Measurements from ENCODE around the gene RABGAP1L. TPM values are rescaled to one million over a fixed set of nuclear protein-coding genes. Genes with fewer than 3 reads are reported as not detected.

The RABGAP1L gene
- polyA plus RNA-seq, 3 donors, result 35.2 to 75.3 (median 63.3) TPM

- Histone ChIP-seq H3K79me2 (ENCODE audit: insufficient read depth, low read length) (no peaks in the 10 kb centered on the region), H3K27me3 (ENCODE audit: control insufficient read depth in 2 of 2, insufficient read depth in 2 of 2, low read length in 2 of 2) (no peaks in the 10 kb centered on the region), H3K9ac (ENCODE audit: insufficient read depth, low read length, poor library complexity, severe bottlenecking) (no peak overlapping the region), H3K9me3 (replicated peaks in 1 of 2; ENCODE audit: control insufficient read depth in 1 of 2, insufficient read depth in 1 of 2, low read length in 2 of 2) (no peaks in the 10 kb centered on the region), H3K4me3 (replicated peaks in 1 of 3; ENCODE audit: low read depth in 2 of 3, low read length in 3 of 3) (no peak overlapping the region), H3K36me3 (replicated peaks in 1 of 2; ENCODE audit: control insufficient read depth in 1 of 2, insufficient read depth in 2 of 2, low read length in 2 of 2) (no peaks in the 10 kb centered on the region), H3K4me1 (ENCODE audit: control insufficient read depth in 1 of 2, insufficient read depth in 2 of 2, low read length in 2 of 2) (no peaks in the 10 kb centered on the region), H2AFZ (ENCODE audit: insufficient read depth, low read depth, low read length, poor library complexity, severe bottlenecking) (no peak overlapping the region), H3K27ac (ENCODE audit: low read depth in 1 of 2, low read length in 2 of 2) (no peak overlapping the region), H4K20me1 (ENCODE audit: insufficient read depth, low read length) (no peaks in the 10 kb centered on the region), H3K4me2 (replicated peaks; ENCODE audit: extremely low read depth, low read length, poor library complexity, severe bottlenecking) (no peak overlapping the region)
- Mint-ChIP-seq H3K36me3 (no peaks in the 10 kb centered on the region), H3K4me1 (no peaks in the 10 kb centered on the region), H3K9me3 (peaks cover 0 to 2% (median 0%) of the 10 kb centered on the region in 7 donors), H3K27me3 (ENCODE audit: low read depth in 3 of 3) (no peaks in the 10 kb centered on the region), H3K4me3 (no peak overlapping the region), H3K27ac (no peak overlapping the region)
- TF ChIP-seq, protein P1, sequence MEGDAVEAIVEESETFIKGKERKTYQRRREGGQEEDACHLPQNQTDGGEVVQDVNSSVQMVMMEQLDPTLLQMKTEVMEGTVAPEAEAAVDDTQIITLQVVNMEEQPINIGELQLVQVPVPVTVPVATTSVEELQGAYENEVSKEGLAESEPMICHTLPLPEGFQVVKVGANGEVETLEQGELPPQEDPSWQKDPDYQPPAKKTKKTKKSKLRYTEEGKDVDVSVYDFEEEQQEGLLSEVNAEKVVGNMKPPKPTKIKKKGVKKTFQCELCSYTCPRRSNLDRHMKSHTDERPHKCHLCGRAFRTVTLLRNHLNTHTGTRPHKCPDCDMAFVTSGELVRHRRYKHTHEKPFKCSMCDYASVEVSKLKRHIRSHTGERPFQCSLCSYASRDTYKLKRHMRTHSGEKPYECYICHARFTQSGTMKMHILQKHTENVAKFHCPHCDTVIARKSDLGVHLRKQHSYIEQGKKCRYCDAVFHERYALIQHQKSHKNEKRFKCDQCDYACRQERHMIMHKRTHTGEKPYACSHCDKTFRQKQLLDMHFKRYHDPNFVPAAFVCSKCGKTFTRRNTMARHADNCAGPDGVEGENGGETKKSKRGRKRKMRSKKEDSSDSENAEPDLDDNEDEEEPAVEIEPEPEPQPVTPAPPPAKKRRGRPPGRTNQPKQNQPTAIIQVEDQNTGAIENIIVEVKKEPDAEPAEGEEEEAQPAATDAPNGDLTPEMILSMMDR (IDR thresholded peaks at IDR 0.05), result no peak
- 100% methylated on average over 2 of the region's 2 CpGs for WGBS (ENCODE audit: insufficient coverage)
- intact Hi-C loops (cut with micrococcal nuclease), result no loop called here
- DNase-seq, result no peak
Observed at GRCh38 chr1:174766727-174767126, 607.4 kb downstream of the RABGAP1L start.

GRCh38 chr1:174768516-174768915 is 609.2 kb downstream of the RABGAP1L start:
- Mint-ChIP-seq H3K4me3 (no peak overlapping the region), H3K9me3 (peaks cover 0 to 2% (median 0%) of the 10 kb centered on the region in 7 donors), H3K4me1 (no peaks in the 10 kb centered on the region), H3K27ac (no peak overlapping the region), H3K27me3 (ENCODE audit: low read depth in 3 of 3) (no peaks in the 10 kb centered on the region), H3K36me3 (no peaks in the 10 kb centered on the region)
- WGBS (ENCODE audit: insufficient coverage), result no CpG with 5 or more reads among the region's 2 CpGs
- TF ChIP-seq, protein P1 (IDR thresholded peaks at IDR 0.05), result no peak
- H3K4me2 ChIP-seq (replicated peaks; ENCODE audit: extremely low read depth, low read length, poor library complexity, severe bottlenecking), result no peak overlapping the region
- H3K4me3 ChIP-seq (replicated peaks in 1 of 3; ENCODE audit: low read depth in 2 of 3, low read length in 3 of 3), result no peak overlapping the region
- intact Hi-C loops (cut with micrococcal nuclease), result no loop called here
- DNase-seq, result no peak
- H4K20me1 ChIP-seq (ENCODE audit: insufficient read depth, low read length), result no peaks in the 10 kb centered on the region
- no peaks in the 10 kb centered on the region for H3K79me2 ChIP-seq (ENCODE audit: insufficient read depth, low read length)
- H3K9ac ChIP-seq (ENCODE audit: insufficient read depth, low read length, poor library complexity, severe bottlenecking), result no peak overlapping the region
- no peaks in the 10 kb centered on the region for H3K36me3 ChIP-seq (replicated peaks in 1 of 2; ENCODE audit: control insufficient read depth in 1 of 2, insufficient read depth in 2 of 2, low read length in 2 of 2)
- H3K4me1 ChIP-seq (ENCODE audit: control insufficient read depth in 1 of 2, insufficient read depth in 2 of 2, low read length in 2 of 2), result no peaks in the 10 kb centered on the region
- no peaks in the 10 kb centered on the region for H3K9me3 ChIP-seq (replicated peaks in 1 of 2; ENCODE audit: control insufficient read depth in 1 of 2, insufficient read depth in 1 of 2, low read length in 2 of 2)
- H3K27me3 ChIP-seq (ENCODE audit: control insufficient read depth in 2 of 2, insufficient read depth in 2 of 2, low read length in 2 of 2), result no peaks in the 10 kb centered on the region
- no peak overlapping the region for H3K27ac ChIP-seq (ENCODE audit: low read depth in 1 of 2, low read length in 2 of 2)
- H2AFZ ChIP-seq (ENCODE audit: insufficient read depth, low read depth, low read length, poor library complexity, severe bottlenecking), result no peak overlapping the region

All from CD14-positive monocyte (primary cell).